ENCODE data around the gene A4GALT.
A peak's percentile ranks its signal among the peaks of the same experiment; 100 is the strongest.

A4GALT gene

GRCh38 chr22:42645341-42645937, 75.2 kb downstream of the A4GALT start:
- TF ChIP-seq EZH2 (IDR thresholded peaks at IDR 0.05; ENCODE audit: borderline replicate concordance, low read length) (no peak), CTCF (IDR thresholded peaks at IDR 0.05; ENCODE audit: low read length) (no peak)
- no peaks in the 10 kb centered on the region for H3K36me3 ChIP-seq (ENCODE audit: insufficient read depth, low read length)
- peak overlapping the region; percentile 100 for H3K4me3 ChIP-seq (ENCODE audit: low read depth, low read length, poor library complexity, severe bottlenecking)
- peak overlapping the region; percentile 68 for H3K27ac ChIP-seq (ENCODE audit: low read depth, low read length, poor library complexity, severe bottlenecking)
- peak overlapping the region; percentile 90 for H3K4me2 ChIP-seq (ENCODE audit: low read length)
- H3K9ac ChIP-seq (ENCODE audit: low read length): peak overlapping the region; percentile 30; the same call in 1 of the 2 replicates
- H4K20me1 ChIP-seq (ENCODE audit: insufficient read depth, low read length): no peaks in the 10 kb centered on the region
- H3K79me2 ChIP-seq (ENCODE audit: insufficient read depth, low read length): no peaks in the 10 kb centered on the region
- no peaks in the 10 kb centered on the region for H3K9me2 ChIP-seq (ENCODE audit: low read depth, low read length)
- H3K4me1 ChIP-seq (ENCODE audit: insufficient read depth, low read length, severe bottlenecking): peaks cover 65% of the 10 kb centered on the region
- no peaks in the 10 kb centered on the region for H3K9me3 ChIP-seq (ENCODE audit: low read length)
- no peaks in the 10 kb centered on the region for H3K27me3 ChIP-seq (ENCODE audit: insufficient read depth, low read length)
- no peak overlapping the region for H2AFZ ChIP-seq (ENCODE audit: low read length)
- no peaks in the 10 kb centered on the region for H3F3A ChIP-seq (ENCODE audit: insufficient read depth, low read length)

- H3K4me1 ChIP-seq (ENCODE audit: insufficient read depth, low read length, severe bottlenecking): peaks cover 63% of the 10 kb centered on the region
- H3F3A ChIP-seq (ENCODE audit: insufficient read depth, low read length): no peaks in the 10 kb centered on the region
- TF ChIP-seq CTCF (IDR thresholded peaks at IDR 0.05; ENCODE audit: low read length) (no peak), EZH2 (IDR thresholded peaks at IDR 0.05; ENCODE audit: borderline replicate concordance, low read length) (no peak)
- H3K36me3 ChIP-seq (ENCODE audit: insufficient read depth, low read length): no peaks in the 10 kb centered on the region
- peak overlapping the region; percentile 90 for H3K4me2 ChIP-seq (ENCODE audit: low read length)
- no peaks in the 10 kb centered on the region for H3K27me3 ChIP-seq (ENCODE audit: insufficient read depth, low read length)
- peak overlapping the region; percentile 30; the same call in 1 of the 2 replicates for H3K9ac ChIP-seq (ENCODE audit: low read length)
- H3K9me2 ChIP-seq (ENCODE audit: low read depth, low read length): no peaks in the 10 kb centered on the region
- peak overlapping the region; percentile 100 for H3K4me3 ChIP-seq (ENCODE audit: low read depth, low read length, poor library complexity, severe bottlenecking)
- H2AFZ ChIP-seq (ENCODE audit: low read length): no peak overlapping the region
- H3K9me3 ChIP-seq (ENCODE audit: low read length): no peaks in the 10 kb centered on the region
- H3K79me2 ChIP-seq (ENCODE audit: insufficient read depth, low read length): no peaks in the 10 kb centered on the region
- no peaks in the 10 kb centered on the region for H4K20me1 ChIP-seq (ENCODE audit: insufficient read depth, low read length)
- H3K27ac ChIP-seq (ENCODE audit: low read depth, low read length, poor library complexity, severe bottlenecking): peak overlapping the region; percentile 68
These were observed 76.0 kb downstream of the A4GALT start for GRCh38 chr22:42644422-42645340.

GRCh38 chr22:42643634-42644421, 76.8 kb downstream of the A4GALT start:
- no peaks in the 10 kb centered on the region for H3K79me2 ChIP-seq (ENCODE audit: insufficient read depth, low read length)
- no peak for TF ChIP-seq CTCF (IDR thresholded peaks at IDR 0.05; ENCODE audit: low read length)
- no peak for TF ChIP-seq EZH2 (IDR thresholded peaks at IDR 0.05; ENCODE audit: borderline replicate concordance, low read length)
- peak overlapping the region; percentile 68 for H3K27ac ChIP-seq (ENCODE audit: low read depth, low read length, poor library complexity, severe bottlenecking)
- H3F3A ChIP-seq (ENCODE audit: insufficient read depth, low read length): no peaks in the 10 kb centered on the region
- no peaks in the 10 kb centered on the region for H3K27me3 ChIP-seq (ENCODE audit: insufficient read depth, low read length)
- H3K9me3 ChIP-seq (ENCODE audit: low read length): no peaks in the 10 kb centered on the region
- H2AFZ ChIP-seq (ENCODE audit: low read length): no peak overlapping the region
- peaks cover 60% of the 10 kb centered on the region for H3K4me1 ChIP-seq (ENCODE audit: insufficient read depth, low read length, severe bottlenecking)
- no peak overlapping the region; the same call in 1 of the 2 replicates for H3K9ac ChIP-seq (ENCODE audit: low read length)
- H3K9me2 ChIP-seq (ENCODE audit: low read depth, low read length): no peaks in the 10 kb centered on the region
- no peaks in the 10 kb centered on the region for H3K36me3 ChIP-seq (ENCODE audit: insufficient read depth, low read length)
- no peak overlapping the region for H3K4me3 ChIP-seq (ENCODE audit: low read depth, low read length, poor library complexity, severe bottlenecking)
- peak overlapping the region; percentile 11; the same call in 1 of the 2 replicates for H3K4me2 ChIP-seq (ENCODE audit: low read length)
- no peaks in the 10 kb centered on the region for H4K20me1 ChIP-seq (ENCODE audit: insufficient read depth, low read length)
